ENCODE results near the gene MTA3.
"Not testable (repeated sequence)": the region's sequence is repeated elsewhere in the genome, so short reads cannot be mapped to it uniquely, and the experiment has no call there.

Gene MTA3

GRCh38 chr2:42639340-42640077 lies 71.1 kb downstream of the MTA3 start:
- TF ChIP-seq, protein P1, sequence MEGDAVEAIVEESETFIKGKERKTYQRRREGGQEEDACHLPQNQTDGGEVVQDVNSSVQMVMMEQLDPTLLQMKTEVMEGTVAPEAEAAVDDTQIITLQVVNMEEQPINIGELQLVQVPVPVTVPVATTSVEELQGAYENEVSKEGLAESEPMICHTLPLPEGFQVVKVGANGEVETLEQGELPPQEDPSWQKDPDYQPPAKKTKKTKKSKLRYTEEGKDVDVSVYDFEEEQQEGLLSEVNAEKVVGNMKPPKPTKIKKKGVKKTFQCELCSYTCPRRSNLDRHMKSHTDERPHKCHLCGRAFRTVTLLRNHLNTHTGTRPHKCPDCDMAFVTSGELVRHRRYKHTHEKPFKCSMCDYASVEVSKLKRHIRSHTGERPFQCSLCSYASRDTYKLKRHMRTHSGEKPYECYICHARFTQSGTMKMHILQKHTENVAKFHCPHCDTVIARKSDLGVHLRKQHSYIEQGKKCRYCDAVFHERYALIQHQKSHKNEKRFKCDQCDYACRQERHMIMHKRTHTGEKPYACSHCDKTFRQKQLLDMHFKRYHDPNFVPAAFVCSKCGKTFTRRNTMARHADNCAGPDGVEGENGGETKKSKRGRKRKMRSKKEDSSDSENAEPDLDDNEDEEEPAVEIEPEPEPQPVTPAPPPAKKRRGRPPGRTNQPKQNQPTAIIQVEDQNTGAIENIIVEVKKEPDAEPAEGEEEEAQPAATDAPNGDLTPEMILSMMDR (IDR thresholded peaks at IDR 0.05; ENCODE audit: insufficient read depth, low read length), result no peak
- TF ChIP-seq SPI1 (IDR thresholded peaks at IDR 0.05; ENCODE audit: borderline replicate concordance, low read depth) (no peak), GABPA (IDR thresholded peaks at IDR 0.05; ENCODE audit: low read depth) (no peak), POLR2AphosphoS5 (IDR thresholded peaks at IDR 0.05; ENCODE audit: low read depth) (no peak), REST (IDR thresholded peaks at IDR 0.05; ENCODE audit: insufficient replicate concordance, low read depth) (no peak)
- Histone ChIP-seq H3K4me3 (replicated peaks; ENCODE audit: insufficient read depth, low read length) (no peak overlapping the region), H3K27me3 (ENCODE audit: insufficient read depth, poor library complexity, severe bottlenecking) (no peaks in the 10 kb centered on the region), H3K27ac (replicated peaks) (no peak overlapping the region)
- DNase-seq (ENCODE audit: low read depth in 1 of 2, low spot score in 1 of 2), result no peak

- no peak for DNase-seq (ENCODE audit: low read depth in 1 of 2, low spot score in 1 of 2)
- Histone ChIP-seq H3K4me3 (replicated peaks; ENCODE audit: insufficient read depth, low read length) (no peak overlapping the region), H3K27me3 (ENCODE audit: insufficient read depth, poor library complexity, severe bottlenecking) (no peaks in the 10 kb centered on the region), H3K27ac (replicated peaks) (no peak overlapping the region)
- TF ChIP-seq, protein P1 (IDR thresholded peaks at IDR 0.05; ENCODE audit: insufficient read depth, low read length), result no peak
- TF ChIP-seq GABPA (IDR thresholded peaks at IDR 0.05; ENCODE audit: low read depth), result no peak
These were observed 71.8 kb downstream of the MTA3 start for GRCh38 chr2:42640261-42640660.

GRCh38 chr2:42642371-42642770 lies 73.9 kb downstream of the MTA3 start:
- not testable (repeated sequence) for H3K27ac ChIP-seq (replicated peaks); H3K27me3 ChIP-seq (ENCODE audit: insufficient read depth, poor library complexity, severe bottlenecking); H3K4me3 ChIP-seq (replicated peaks; ENCODE audit: insufficient read depth, low read length); DNase-seq (ENCODE audit: low read depth in 1 of 2, low spot score in 1 of 2)

GRCh38 chr2:42645551-42645950 lies 77.1 kb downstream of the MTA3 start:
- H3K27ac ChIP-seq (replicated peaks), result no peak overlapping the region

More at GRCh38 chr2:42645551-42645950, 77.1 kb downstream of the MTA3 start:
- DNase-seq (ENCODE audit: low read depth in 1 of 2, low spot score in 1 of 2), result no peak
- TF ChIP-seq SPI1 (IDR thresholded peaks at IDR 0.05; ENCODE audit: borderline replicate concordance, low read depth) (no peak), POLR2AphosphoS5 (IDR thresholded peaks at IDR 0.05; ENCODE audit: low read depth) (no peak), REST (IDR thresholded peaks at IDR 0.05; ENCODE audit: insufficient replicate concordance, low read depth) (no peak), GABPA (IDR thresholded peaks at IDR 0.05; ENCODE audit: low read depth) (no peak)
- TF ChIP-seq, protein P1 (IDR thresholded peaks at IDR 0.05; ENCODE audit: insufficient read depth, low read length), result no peak
- no peak overlapping the region for H3K4me3 ChIP-seq (replicated peaks; ENCODE audit: insufficient read depth, low read length)
- H3K27me3 ChIP-seq (ENCODE audit: insufficient read depth, poor library complexity, severe bottlenecking), result no peaks in the 10 kb centered on the region
